ENCODE results near the gene NNT.
A peak's percentile ranks its signal among the peaks of the same experiment; 100 is the strongest.

- peak; percentile 60 for TF ChIP-seq CTCF (IDR thresholded peaks at IDR 0.05)
- peak; percentile 28 for TF ChIP-seq EZH2 (IDR thresholded peaks at IDR 0.05)
These were observed 46.0 kb upstream of the NNT start, which contains the start of gene PAIP1 for GRCh38 chr5:43556857-43557542.

Data from neural progenitor cell (in vitro differentiated cells).